SK-N-SH (cell line): Measurements from ENCODE around the gene WTIP. TPM values are rescaled to one million over a fixed set of nuclear protein-coding genes. Genes with fewer than 3 reads are reported as not detected.

Experiments used
- CTCF ChIA-PET: fragments of 300-600, 350-600 bp; formaldehyde crosslinking; extraction: SDS; loops from one replicate; lab custom pipeline; 2021; lab: Yijun Ruan, JAX
- POLR2A ChIA-PET: fragments of 350-600 bp; sonication (Branson Sonifier 250); formaldehyde crosslinking; extraction: SDS; loops from one replicate; lab custom pipeline; 2020; ENCODE audit warnings: antibody characterized with exemption, inconsistent platforms; lab: Yijun Ruan, JAX
- DNase-seq: peaks from one replicate; pipeline ENCODE4 v3.0.0; 2012
- H2AFZ ChIP-seq: fragments of 200-600 bp; sonication (generic); 2 replicates; pipeline ENCODE4 v1.8.1; 2016; ENCODE audit warnings: antibody characterized with exemption, mild to moderate bottlenecking, low read depth
- H3F3A ChIP-seq: fragments of 200-600 bp; sonication (generic); replicated peaks from 2 replicates; pipeline ENCODE3; 2016; ENCODE audit warnings: antibody characterized with exemption, mild to moderate bottlenecking; ENCODE audit not compliant: insufficient read depth
- H3K27ac ChIP-seq, 2 experiments: fragments of 200-500 bp in 1 of 2; fragments of 200-600 bp in 1 of 2; sonication (Bioruptor generic) in 1 of 2; sonication (generic), shearing (Covaris generic) in 1 of 2; 2 replicates each; pipeline versions ENCODE4 v1.5.1 to v1.6.1; 2014 to 2016; ENCODE audit warnings: low read depth in 2 of 2, inconsistent platforms in 1 of 2, low read length in 1 of 2, mild to moderate bottlenecking in 1 of 2, mixed read lengths in 1 of 2
- H3K27me3 ChIP-seq: fragments of 200-600 bp; sonication (generic), shearing (Covaris generic); 2 replicates; pipeline ENCODE4 v1.6.1; 2016; ENCODE audit warnings: mixed run types; ENCODE audit not compliant: insufficient read depth
- H3K36me3 ChIP-seq, 2 experiments: fragments of 200-500 bp in 1 of 2; fragments of 200-600 bp in 1 of 2; sonication (Bioruptor generic) in 1 of 2; sonication (generic) in 1 of 2; replicated peaks in 1 of 2; 2 replicates each; pipeline versions ENCODE3 to v1.5.1; 2014 to 2016; ENCODE audit warnings: low read length in 1 of 2, mild to moderate bottlenecking in 1 of 2; ENCODE audit not compliant: insufficient read depth in 2 of 2, control insufficient read depth in 1 of 2
- H3K4me1 ChIP-seq, 2 experiments: fragments of 200-500 bp in 1 of 2; fragments of 200-600 bp in 1 of 2; sonication (Bioruptor generic) in 1 of 2; sonication (generic), shearing (Covaris generic) in 1 of 2; 2 replicates each; pipeline versions ENCODE4 v1.5.1 to v1.6.1; 2014 to 2016; ENCODE audit warnings: low read depth in 1 of 2, low read length in 1 of 2, mixed run types in 1 of 2; ENCODE audit not compliant: insufficient read depth in 2 of 2, control insufficient read depth in 1 of 2
- H3K4me2 ChIP-seq: fragments of 200-600 bp; sonication (generic), shearing (Covaris generic); 2 replicates; pipeline ENCODE4 v1.6.1; 2017; ENCODE audit warnings: mixed run types
- H3K4me3 ChIP-seq, 2 experiments: fragments of 200-500 bp in 1 of 2; fragments of 200-600 bp in 1 of 2; sonication (Bioruptor generic) in 1 of 2; sonication (generic), shearing (Covaris generic) in 1 of 2; 2 replicates each; pipeline versions ENCODE4 v1.5.1 to v1.8.1; 2014 to 2016; ENCODE audit warnings: low read depth in 2 of 2, inconsistent platforms in 1 of 2, low read length in 1 of 2, mild to moderate bottlenecking in 1 of 2, mixed read lengths in 1 of 2, moderate library complexity in 1 of 2
- H3K79me2 ChIP-seq: fragments of 200-600 bp; sonication (generic); 2 replicates; pipeline ENCODE4 v1.8.1; 2017; ENCODE audit warnings: mild to moderate bottlenecking; ENCODE audit not compliant: insufficient read depth
- H3K9ac ChIP-seq: fragments of 200-600 bp; sonication (generic); 2 replicates; pipeline ENCODE4 v1.6.1; 2017; ENCODE audit warnings: mixed run types
- H3K9me2 ChIP-seq: fragments of 200-600 bp; sonication (generic); 2 replicates; pipeline ENCODE4 v1.6.1; 2017; ENCODE audit warnings: mixed run types
- H3K9me3 ChIP-seq: fragments of 200-600 bp; sonication (generic); 2 replicates; pipeline ENCODE4 v1.6.1; 2017; ENCODE audit warnings: mixed run types, mild to moderate bottlenecking, moderate library complexity
- H4K20me1 ChIP-seq: fragments of 200-600 bp; sonication (generic); 2 replicates; pipeline ENCODE4 v1.6.1; 2017; ENCODE audit warnings: mild to moderate bottlenecking, mixed run types; ENCODE audit not compliant: insufficient read depth
- ELF1 ChIP-seq: IDR thresholded peaks from 2 replicates; pipeline ENCODE4 v1.4.0; 2012
- EP300 ChIP-seq, 2 experiments: IDR thresholded peaks; 2 replicates each; pipeline versions ENCODE4 v1.4.0 to v1.6.1; 2012; ENCODE audit warnings: borderline replicate concordance in 1 of 2, low read depth in 1 of 2, low read length in 1 of 2
- GABPA ChIP-seq: IDR thresholded peaks from 2 replicates; pipeline ENCODE4 v1.4.0; 2012; ENCODE audit warnings: low read depth, mild to moderate bottlenecking
- MEF2A ChIP-seq: IDR thresholded peaks from 2 replicates; pipeline ENCODE4 v1.4.0; 2012; ENCODE audit warnings: low read depth, borderline replicate concordance
- NRF1 ChIP-seq: IDR thresholded peaks from 2 replicates; pipeline ENCODE4 v1.6.1; 2012; ENCODE audit warnings: low read depth, mild to moderate bottlenecking, low read length
- POLR2AphosphoS5 ChIP-seq: IDR thresholded peaks from 2 replicates; pipeline ENCODE4 v1.6.1; 2012; ENCODE audit warnings: low read depth, low read length
- RAD21 ChIP-seq: IDR thresholded peaks from 2 replicates; pipeline ENCODE4 v1.6.1; 2012; ENCODE audit warnings: mild to moderate bottlenecking, low read length
- RCOR1 ChIP-seq: fragments of 150-350 bp; IDR thresholded peaks from 2 replicates; pipeline ENCODE4 v1.6.1; 2017; ENCODE audit warnings: antibody characterized with exemption, low read length
- SIN3A ChIP-seq: IDR thresholded peaks from 2 replicates; pipeline ENCODE4 v1.6.1; 2012; ENCODE audit warnings: low read depth, mild to moderate bottlenecking, low read length, moderate library complexity, borderline replicate concordance
- TCF12 ChIP-seq: IDR thresholded peaks from 2 replicates; pipeline ENCODE4 v1.4.0; 2012
- TEAD4 ChIP-seq: IDR thresholded peaks from 2 replicates; pipeline ENCODE4 v1.4.0; 2012; ENCODE audit warnings: mild to moderate bottlenecking, borderline replicate concordance; ENCODE audit not compliant: insufficient read depth
- YY1 ChIP-seq: IDR thresholded peaks from 2 replicates; pipeline ENCODE4 v1.4.0; 2012; ENCODE audit warnings: low read depth, mild to moderate bottlenecking
- WGBS: methylation state at CpG from one replicate; pipeline ENCODE4 v1.1.6; 2017; ENCODE audit warnings: low lambda C conversion rate; 5-methylcytosine and 5-hydroxymethylcytosine counted together
- polyA plus RNA-seq, 3 experiments: library from polyadenylated mRNA; depleted of rRNA; stranded (reverse); fragments of >200 nt; gene quantifications; 2 replicates each; pipeline ENCODE4 v1.2.3, GENCODE V29; 2012
- TF ChIP-seq, protein P1 (sequence below): IDR thresholded peaks from 2 replicates; pipeline ENCODE4 v1.6.1; 2012; ENCODE audit warnings: mild to moderate bottlenecking, low read depth, low read length, moderate library complexity
- TF ChIP-seq, protein P2 (sequence below): fragments of 150-350 bp; IDR thresholded peaks from 2 replicates; pipeline ENCODE4 v1.6.1; 2016; ENCODE audit warnings: mild to moderate bottlenecking, low read depth, low read length
- TF ChIP-seq, protein P3 (sequence below): IDR thresholded peaks from 2 replicates; pipeline ENCODE4 v1.4.0; 2012; ENCODE audit warnings: low read depth, borderline replicate concordance
- TF ChIP-seq, protein P4 (sequence below): IDR thresholded peaks from 2 replicates; pipeline ENCODE4; 2012
- TF ChIP-seq, protein P5 (sequence below): fragments of 150-350 bp; IDR thresholded peaks from 2 replicates; pipeline ENCODE4 v1.6.1; 2017; ENCODE audit warnings: antibody characterized with exemption, low read length, low read depth, borderline replicate concordance

The WTIP gene
- polyA plus RNA-seq, 1 of the 3 experiments (the other 2 are of a cell fraction), result 27.7 TPM

DNA sequence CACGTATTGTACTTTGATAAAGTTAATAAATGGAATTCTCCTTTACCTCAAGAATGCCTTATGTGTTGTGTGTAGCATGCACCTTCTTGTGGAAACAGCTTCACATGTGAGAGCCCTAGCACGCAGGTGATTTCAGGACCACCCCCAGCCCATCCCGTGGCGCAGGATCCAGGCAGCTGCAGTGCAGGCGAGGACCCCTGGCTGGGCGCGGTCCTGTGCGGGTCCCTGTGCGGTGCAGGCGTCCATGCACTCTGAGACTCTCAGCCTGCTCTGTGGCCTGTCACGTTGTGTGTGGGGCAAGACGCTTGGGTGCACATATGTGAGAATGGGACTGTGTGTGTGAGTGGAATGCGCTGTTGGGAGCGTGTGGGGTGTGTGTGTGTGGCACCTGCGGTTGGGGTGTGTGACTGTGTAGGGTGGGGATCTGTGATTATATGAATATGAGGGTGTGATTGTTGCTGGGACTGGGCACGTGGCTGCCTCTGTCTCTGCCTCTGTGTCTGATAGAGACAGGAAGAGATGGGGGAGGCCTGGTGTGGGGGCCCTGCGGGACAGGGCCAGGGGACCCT lies 30.8 kb downstream of the WTIP start:
- Histone ChIP-seq H3K9me2 (no peaks in the 10 kb centered on the region), H4K20me1 (no peaks in the 10 kb centered on the region), H3K4me3 (no peak overlapping the region), H3K27ac (no peak overlapping the region), H3K79me2 (no peaks in the 10 kb centered on the region), H2AFZ (no peak overlapping the region), H3K9ac (no peak overlapping the region), H3K36me3 (no peaks in the 10 kb centered on the region), H3K4me2 (no peak overlapping the region), H3K9me3 (0 out of 2 replicates have a peak, but pooled peaks cover 3% of the 10 kb centered on the region), H3K27me3 (peaks cover 25% of the 10 kb centered on the region), H3F3A (peaks cover under 1% of the 10 kb centered on the region), H3K4me1 (no peaks in the 10 kb centered on the region)
- ChIA-PET POLR2A (no interaction called here), CTCF (no interaction called here)
- DNase-seq, result peak; percentile 7
- TF ChIP-seq, protein P1, sequence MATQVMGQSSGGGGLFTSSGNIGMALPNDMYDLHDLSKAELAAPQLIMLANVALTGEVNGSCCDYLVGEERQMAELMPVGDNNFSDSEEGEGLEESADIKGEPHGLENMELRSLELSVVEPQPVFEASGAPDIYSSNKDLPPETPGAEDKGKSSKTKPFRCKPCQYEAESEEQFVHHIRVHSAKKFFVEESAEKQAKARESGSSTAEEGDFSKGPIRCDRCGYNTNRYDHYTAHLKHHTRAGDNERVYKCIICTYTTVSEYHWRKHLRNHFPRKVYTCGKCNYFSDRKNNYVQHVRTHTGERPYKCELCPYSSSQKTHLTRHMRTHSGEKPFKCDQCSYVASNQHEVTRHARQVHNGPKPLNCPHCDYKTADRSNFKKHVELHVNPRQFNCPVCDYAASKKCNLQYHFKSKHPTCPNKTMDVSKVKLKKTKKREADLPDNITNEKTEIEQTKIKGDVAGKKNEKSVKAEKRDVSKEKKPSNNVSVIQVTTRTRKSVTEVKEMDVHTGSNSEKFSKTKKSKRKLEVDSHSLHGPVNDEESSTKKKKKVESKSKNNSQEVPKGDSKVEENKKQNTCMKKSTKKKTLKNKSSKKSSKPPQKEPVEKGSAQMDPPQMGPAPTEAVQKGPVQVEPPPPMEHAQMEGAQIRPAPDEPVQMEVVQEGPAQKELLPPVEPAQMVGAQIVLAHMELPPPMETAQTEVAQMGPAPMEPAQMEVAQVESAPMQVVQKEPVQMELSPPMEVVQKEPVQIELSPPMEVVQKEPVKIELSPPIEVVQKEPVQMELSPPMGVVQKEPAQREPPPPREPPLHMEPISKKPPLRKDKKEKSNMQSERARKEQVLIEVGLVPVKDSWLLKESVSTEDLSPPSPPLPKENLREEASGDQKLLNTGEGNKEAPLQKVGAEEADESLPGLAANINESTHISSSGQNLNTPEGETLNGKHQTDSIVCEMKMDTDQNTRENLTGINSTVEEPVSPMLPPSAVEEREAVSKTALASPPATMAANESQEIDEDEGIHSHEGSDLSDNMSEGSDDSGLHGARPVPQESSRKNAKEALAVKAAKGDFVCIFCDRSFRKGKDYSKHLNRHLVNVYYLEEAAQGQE, result no peak
- TF ChIP-seq RAD21 (no peak), POLR2AphosphoS5 (no peak), NRF1 (no peak), EP300 (IDR thresholded peaks at IDR 0.05; ENCODE audit: borderline replicate concordance in 1 of 2, low read depth in 1 of 2, low read length in 1 of 2) (no peak), GABPA (no peak), ELF1 (no peak), YY1 (no peak), MEF2A (no peak), TCF12 (no peak), SIN3A (no peak), TEAD4 (no peak), RCOR1 (no peak)
- TF ChIP-seq, protein P2, sequence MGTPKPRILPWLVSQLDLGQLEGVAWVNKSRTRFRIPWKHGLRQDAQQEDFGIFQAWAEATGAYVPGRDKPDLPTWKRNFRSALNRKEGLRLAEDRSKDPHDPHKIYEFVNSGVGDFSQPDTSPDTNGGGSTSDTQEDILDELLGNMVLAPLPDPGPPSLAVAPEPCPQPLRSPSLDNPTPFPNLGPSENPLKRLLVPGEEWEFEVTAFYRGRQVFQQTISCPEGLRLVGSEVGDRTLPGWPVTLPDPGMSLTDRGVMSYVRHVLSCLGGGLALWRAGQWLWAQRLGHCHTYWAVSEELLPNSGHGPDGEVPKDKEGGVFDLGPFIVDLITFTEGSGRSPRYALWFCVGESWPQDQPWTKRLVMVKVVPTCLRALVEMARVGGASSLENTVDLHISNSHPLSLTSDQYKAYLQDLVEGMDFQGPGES, result no peak
- TF ChIP-seq, protein P3, sequence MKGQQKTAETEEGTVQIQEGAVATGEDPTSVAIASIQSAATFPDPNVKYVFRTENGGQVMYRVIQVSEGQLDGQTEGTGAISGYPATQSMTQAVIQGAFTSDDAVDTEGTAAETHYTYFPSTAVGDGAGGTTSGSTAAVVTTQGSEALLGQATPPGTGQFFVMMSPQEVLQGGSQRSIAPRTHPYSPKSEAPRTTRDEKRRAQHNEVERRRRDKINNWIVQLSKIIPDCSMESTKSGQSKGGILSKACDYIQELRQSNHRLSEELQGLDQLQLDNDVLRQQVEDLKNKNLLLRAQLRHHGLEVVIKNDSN, result no peak
- TF ChIP-seq, protein P4, sequence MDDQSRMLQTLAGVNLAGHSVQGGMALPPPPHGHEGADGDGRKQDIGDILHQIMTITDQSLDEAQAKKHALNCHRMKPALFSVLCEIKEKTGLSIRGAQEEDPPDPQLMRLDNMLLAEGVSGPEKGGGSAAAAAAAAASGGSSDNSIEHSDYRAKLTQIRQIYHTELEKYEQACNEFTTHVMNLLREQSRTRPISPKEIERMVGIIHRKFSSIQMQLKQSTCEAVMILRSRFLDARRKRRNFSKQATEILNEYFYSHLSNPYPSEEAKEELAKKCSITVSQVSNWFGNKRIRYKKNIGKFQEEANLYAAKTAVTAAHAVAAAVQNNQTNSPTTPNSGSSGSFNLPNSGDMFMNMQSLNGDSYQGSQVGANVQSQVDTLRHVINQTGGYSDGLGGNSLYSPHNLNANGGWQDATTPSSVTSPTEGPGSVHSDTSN, result no peak
- TF ChIP-seq, protein P5, sequence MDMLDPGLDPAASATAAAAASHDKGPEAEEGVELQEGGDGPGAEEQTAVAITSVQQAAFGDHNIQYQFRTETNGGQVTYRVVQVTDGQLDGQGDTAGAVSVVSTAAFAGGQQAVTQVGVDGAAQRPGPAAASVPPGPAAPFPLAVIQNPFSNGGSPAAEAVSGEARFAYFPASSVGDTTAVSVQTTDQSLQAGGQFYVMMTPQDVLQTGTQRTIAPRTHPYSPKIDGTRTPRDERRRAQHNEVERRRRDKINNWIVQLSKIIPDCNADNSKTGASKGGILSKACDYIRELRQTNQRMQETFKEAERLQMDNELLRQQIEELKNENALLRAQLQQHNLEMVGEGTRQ, result no peak
- 37% methylated on average over 17 of the region's 17 CpGs for WGBS
